Measurements from ENCODE around the gene SIGLEC11.
"Not testable (repeated sequence)": the region's sequence is repeated elsewhere in the genome, so short reads cannot be mapped to it uniquely, and the experiment has no call there.

The SIGLEC11 gene

DNA sequence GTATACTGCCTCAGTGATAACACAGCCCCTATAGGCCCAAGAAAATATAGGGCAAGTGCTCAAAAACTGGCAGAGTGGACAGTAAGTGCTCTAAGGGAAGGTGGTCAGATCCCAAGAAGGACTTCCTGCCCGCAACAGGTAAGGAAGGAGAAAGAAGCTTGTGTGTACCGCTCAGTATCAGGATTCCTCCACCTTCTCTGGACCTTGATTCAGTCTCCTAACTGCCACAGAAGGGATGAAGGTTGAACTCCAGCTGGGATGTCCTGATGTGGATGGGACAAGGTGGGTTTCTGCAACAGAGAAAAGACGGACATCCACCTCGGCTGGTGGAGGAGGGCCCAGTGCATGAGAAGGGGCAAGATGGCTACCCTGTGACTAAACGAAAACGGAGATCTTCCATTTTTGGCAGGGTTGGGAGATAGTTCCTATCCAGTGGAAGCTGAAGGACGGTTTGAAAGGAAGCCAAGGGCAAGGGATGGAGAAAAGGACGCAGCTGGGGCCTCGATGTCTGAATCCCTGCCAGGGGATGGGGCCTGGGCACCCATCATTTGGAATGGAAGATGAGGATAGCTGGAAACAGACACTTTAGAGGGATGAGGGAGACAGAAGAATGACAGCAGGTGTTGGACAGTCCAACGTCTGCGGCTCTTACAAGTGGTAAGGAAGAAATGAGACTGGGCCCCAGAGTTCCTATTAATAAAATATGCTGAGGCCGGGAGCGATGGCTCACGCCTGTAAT lies 33.3 kb downstream of the SIGLEC11 start:
- no peak for DNase-seq (ENCODE audit: low read depth, low spot score)

DNA sequence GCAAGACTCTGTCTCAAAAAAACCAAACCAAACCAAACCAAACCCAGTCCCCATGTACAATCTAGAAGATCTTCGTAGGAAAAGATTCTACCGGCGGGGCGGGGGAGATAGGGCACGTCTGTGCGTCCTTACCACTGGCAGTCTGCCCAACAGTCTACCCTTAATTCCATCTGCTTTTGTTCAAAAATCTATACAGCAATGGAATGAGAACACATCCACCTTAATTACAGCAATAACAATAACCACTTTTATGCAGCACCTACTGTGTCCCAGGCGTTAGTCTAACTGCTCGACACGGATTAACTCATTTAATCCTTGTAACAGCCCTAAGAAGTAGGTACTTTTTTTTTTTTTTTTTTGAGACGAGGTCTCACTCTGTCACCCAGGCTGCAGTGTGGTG lies 34.5 kb downstream of the SIGLEC11 start:
- DNase-seq (ENCODE audit: low read depth, low spot score) = no peak

DNA sequence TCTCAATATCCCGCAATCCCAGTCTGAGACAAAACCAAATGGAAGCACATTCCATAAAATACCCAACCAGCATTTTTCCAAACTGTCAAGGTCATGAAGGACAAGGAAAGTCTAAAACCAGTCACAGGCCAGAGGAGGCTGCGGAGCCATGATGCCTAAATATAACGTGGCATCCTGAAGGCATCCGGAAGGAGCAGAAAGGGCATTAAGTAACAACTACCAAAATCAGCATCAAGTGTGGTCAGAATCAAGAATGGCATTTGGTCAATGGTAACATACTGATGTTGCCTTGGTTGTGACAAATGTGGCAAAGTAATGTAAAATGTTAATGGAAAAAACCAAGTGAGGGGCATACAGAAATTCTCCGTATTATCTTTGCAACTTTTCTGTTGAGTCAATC lies 35.5 kb downstream of the SIGLEC11 start:
- DNase-seq (ENCODE audit: low read depth, low spot score) = no peak

GRCh38 chr19:49924881-49925210 lies 36.1 kb downstream of the SIGLEC11 start:
- not testable (repeated sequence) for DNase-seq (ENCODE audit: low read depth, low spot score)

DNA sequence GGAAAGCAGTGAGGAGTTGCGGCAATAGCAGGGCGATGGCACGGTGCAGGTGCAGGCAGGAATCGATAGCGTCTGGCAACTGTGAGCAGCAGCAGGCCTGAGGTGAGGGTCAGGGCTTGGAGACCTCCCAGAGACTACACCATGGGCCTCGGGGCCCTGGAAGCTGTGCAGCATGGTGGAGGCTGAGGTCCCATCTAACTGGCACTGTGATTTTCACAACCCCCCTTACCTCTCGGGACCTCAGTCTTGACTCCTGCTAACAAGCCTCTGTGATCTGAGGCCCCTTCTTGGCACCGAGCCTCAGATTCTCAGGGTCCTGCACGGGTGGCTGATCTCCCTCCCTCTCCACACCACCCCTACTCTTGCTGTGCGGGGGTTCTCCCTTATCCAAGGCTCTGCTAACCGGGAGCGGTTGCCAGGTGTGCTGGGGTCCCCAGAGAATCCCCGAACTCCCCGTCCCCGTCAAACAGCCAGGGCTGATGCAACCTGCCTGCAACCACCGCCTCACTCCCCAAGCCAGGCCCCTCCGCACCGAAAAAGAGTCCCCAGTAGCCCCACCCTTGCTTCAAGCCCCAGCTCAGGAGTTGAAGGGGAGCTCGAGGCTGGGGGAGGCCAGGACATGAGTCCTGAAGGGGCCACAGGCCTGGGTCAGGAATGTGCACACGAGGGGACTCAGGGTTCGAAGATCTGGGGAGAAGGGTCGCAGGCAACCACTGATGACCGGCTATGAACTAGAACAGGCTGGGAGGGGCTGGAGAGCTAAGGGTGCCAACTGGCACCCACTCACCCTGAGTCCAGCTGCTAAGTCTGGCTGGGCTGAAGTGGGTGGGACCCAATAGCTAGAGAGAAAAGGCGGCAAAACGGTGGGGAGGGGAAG lies 36.7 kb downstream of the SIGLEC11 start:
- no peak for DNase-seq (ENCODE audit: low read depth, low spot score)

DNA sequence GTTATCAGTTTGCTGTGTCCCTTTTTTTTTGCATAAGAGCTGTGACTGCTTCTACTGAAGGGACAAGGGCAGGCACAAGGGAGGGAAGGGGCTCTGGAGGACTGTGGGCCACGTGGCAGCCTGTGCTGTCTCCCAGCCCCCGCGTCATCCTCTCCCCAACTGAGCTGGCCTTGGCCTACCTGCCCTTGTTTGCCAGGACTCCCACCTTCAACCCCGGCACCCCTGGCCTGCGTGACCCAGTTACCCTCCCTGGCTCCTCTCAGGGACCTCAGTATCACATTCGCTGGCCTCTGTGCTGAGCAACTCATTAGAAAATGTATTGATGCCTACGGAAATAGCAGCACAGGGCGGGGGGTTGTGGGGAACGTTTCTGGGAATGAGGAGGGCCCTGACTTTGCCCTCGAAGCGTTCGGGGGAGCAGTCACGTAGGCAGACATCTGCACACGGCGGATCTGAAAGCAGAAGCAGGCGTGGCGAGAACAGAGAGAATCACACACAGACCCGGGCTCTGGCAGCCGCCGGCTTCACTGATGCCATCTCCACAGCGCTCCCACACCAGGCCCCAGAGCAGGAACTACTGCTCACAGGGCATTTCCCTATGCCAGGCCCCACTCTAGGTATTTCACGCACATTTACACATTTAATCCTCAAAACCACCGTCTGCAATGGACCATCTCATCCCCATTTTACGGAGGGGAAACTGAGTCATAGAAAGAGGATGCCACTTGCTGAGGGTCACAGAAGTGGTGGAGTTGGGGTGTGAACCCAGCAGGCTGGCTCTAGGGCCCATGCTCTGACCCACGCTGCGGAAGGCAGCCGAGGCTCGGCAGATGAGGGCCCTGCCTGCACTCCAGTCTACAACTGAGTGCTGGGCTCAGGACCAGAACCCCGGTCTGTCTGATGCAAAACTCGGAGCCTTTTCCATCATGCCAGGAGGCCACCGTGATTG lies 37.6 kb downstream of the SIGLEC11 start:
- no peak for DNase-seq (ENCODE audit: low read depth, low spot score)

DNA sequence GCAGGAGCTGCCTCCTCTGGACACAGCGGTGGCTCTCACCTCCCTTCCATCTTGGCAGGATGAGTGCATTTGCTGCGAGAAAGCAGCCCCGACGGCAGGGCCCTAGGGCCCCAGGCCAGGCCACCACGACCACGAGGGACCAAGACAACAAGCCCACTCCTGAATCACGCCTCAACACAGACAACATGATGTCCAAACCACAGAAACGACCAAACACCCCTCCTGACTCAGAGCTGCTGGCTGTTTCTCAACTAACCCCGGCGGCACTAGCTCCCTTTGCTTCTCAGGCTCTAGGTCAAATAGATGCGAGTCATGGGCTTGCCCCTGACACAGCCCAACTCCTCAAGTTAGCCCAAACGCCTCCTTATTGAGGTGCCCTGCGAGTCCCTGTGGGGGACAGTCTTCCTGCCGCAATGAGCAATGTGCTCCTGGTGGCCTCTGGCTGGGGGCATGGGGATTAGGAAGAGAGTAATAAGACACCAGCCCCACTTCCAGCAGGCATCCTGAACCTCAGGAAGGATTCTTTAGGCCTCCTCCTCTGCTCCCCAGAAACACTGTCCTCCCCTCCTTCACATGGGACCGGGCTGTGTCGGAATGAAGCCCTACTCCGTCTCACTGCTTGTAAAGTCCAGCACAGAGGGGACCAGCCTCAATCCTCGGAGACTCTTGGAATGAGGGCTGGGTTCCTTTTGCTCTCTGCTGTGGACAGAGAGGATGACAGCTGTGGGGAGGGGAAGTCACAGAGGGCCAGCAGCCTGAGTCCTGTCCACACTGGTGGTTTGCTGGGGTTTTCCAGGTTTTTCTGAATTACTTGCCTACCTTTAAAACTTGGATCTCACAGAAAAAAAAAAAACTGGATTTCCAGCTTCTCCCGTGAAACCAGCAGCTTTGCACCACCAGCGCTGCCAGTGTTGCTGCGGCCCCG lies 38.8 kb downstream of the SIGLEC11 start:
- no peak for DNase-seq (ENCODE audit: low read depth, low spot score)

DNA sequence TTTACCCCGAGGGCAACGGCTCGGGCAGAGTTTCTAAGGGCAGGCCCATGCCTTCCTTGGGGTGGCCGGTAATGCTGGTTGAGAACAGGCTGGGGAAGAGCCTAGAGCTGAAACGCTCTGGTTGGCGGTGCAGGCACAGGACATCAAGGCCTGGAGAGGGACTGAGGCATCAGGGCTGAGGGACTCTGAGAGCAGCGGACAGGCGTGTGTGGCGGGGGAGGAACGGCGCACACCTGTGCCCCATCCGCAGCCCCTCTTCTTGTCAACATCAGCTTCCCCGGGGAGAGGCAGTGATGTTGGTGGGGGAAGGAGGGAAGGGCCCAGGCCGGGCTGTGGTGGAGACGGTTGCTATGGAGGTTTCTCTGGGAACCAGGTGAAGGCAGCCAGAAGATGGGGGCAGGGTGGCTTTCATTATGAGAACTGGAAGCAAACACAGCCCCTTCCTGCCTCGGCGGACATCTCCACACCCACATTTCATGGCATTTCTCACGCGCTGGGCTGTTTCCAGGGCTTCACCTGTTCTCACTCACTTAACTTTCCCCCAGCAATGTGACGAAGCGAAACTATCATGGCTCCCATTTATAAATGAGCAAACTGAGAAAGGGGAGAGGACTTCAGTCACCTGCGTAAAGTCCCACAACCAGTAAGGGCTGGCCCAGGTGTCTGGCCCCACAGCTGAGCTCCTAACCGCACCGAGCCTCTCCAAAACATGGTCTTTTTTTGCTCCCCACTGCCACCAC lies 40.2 kb downstream of the SIGLEC11 start:
- DNase-seq (ENCODE audit: low read depth, low spot score) = no peak

GRCh38 chr19:49918089-49918488 lies 42.9 kb downstream of the SIGLEC11 start:
- no peak for DNase-seq (ENCODE audit: low read depth, low spot score)

- DNase-seq (ENCODE audit: low read depth, low spot score) = no peak
Measured at GRCh38 chr19:49916839-49917733, 43.9 kb downstream of the SIGLEC11 start.

- DNase-seq (ENCODE audit: low read depth, low spot score) = no peak
Measured at GRCh38 chr19:49915271-49915670, 45.7 kb downstream of the SIGLEC11 start.

- no peak for DNase-seq (ENCODE audit: low read depth, low spot score)
Measured at GRCh38 chr19:49913720-49914119, 47.3 kb downstream of the SIGLEC11 start.

- no peak for DNase-seq (ENCODE audit: low read depth, low spot score)
Measured at GRCh38 chr19:49912965-49913685, 47.8 kb downstream of the SIGLEC11 start.

DNA sequence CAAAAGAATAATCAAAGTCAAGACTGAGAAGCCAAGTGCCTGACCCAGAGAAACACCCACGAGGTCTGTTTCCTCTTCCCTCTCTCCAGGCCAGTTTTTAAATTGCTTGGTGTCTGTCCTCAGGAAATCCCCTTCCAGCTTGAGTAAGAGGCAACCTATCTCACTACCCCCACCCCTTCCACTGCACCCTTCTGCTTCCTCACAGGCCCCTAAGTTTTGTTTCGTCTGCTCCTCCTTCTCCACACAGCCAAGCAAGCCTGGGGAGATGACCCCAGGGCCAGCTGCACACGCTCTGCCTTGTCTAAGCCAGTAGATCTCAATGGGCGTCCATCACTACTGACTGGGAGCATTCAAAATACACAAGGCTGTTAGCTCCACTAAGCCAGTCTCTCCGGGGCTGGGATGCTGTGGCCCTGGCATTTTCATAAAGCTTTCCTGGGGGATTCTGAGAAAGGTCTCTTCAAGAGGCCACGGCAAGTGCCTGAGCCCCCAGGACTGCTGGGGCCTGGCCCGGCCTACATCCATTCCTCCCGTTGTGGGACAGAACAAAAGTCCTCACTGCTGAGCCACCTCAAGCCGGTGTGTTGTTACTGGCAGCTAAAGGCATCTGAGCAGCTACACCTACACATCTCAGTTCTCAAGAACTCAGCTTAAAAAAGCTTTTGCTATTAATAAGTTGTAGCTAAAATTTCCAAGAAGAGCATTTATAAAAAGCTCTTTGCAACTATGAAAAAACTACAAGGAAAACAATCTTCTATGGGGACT lies 49.4 kb downstream of the SIGLEC11 start:
- no peak for DNase-seq (ENCODE audit: low read depth, low spot score)

GRCh38 chr19:49910179-49910578 lies 50.8 kb downstream of the SIGLEC11 start:
- DNase-seq (ENCODE audit: low read depth, low spot score) = no peak

DNA sequence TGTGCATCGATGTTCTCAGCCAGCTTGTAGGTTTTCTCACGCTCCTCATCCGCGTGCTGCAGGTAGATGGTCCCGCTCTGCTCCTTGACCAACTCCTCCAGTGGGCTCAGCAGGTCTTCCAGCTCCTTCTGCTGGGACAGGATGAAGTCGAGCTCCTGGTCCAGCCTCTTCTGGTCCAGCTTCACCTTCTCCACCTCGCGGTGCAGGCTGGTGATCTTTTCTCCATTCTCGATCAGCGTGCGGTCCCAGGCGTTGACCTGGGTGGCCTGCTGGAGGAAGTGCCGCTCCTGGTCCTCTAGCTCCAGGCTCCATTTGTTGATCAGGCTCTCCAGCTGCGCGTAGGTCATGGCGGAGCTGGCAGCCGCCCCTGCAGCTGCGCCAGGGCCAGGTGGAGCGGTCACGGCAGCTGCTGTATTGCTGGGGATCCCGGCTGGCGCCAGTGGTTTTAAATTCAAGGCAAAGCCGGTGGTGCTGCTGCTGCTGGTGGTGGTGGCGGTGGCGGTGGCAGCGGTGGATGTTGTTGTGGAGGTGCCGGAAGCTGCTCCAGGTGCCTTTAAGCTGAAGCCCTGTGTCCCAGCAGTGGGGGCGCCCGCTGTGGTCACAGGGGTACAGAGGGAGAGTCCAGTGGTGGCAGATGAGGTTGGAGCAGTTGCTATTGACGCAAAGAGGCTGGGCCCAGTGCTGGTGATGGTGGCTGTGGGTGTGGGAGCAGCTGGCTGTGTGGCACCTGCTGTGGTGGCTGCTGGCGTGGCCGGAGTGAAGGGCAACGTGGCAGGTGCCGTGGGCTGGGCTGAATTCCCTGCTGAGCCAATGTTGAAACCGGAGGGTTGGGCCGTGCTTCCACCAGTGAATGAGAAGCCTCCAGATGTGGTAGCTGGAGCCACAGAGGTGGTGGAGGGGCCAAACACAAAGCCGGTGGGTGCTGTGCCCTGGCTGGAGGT lies 52.2 kb downstream of the SIGLEC11 start:
- DNase-seq (ENCODE audit: low read depth, low spot score) = no peak

All from brain pericyte (primary cell).